KMS-11 (cell line): ENCODE measurements around the gene TXNRD2.

Source experiments
- H2AFZ ChIP-seq: fragments of 200-600 bp; sonication (generic); 2 replicates; pipeline ENCODE4 v1.6.1; 2016; ENCODE audit warnings: antibody characterized with exemption, mixed run types, low read depth
- H3K27ac ChIP-seq: fragments of 200-600 bp; sonication (generic); 2 replicates; pipeline ENCODE4 v1.6.1; 2016; ENCODE audit warnings: mild to moderate bottlenecking, mixed run types
- H3K27me3 ChIP-seq: fragments of 200-600 bp; sonication (generic); 2 replicates; pipeline ENCODE4 v1.6.1; 2017; ENCODE audit warnings: mild to moderate bottlenecking, low read depth, mixed run types, moderate library complexity; ENCODE audit not compliant: insufficient read depth
- H3K36me3 ChIP-seq: fragments of 200-600 bp; sonication (generic); 2 replicates; pipeline ENCODE4 v1.6.1; 2017; ENCODE audit warnings: mild to moderate bottlenecking, mixed run types; ENCODE audit not compliant: insufficient read depth
- H3K4me1 ChIP-seq: fragments of 200-600 bp; sonication (generic); 2 replicates; pipeline ENCODE4 v1.6.1; 2016; ENCODE audit warnings: mild to moderate bottlenecking, low read depth, mixed run types; ENCODE audit not compliant: poor library complexity, severe bottlenecking
- H3K4me2 ChIP-seq: fragments of 200-600 bp; sonication (generic); 2 replicates; pipeline ENCODE4 v1.7.0; 2016; ENCODE audit warnings: mild to moderate bottlenecking, mixed run types
- H3K4me3 ChIP-seq: fragments of 200-600 bp; sonication (generic); IDR thresholded peaks from 2 replicates; pipeline ENCODE4 v1.6.1; 2017; ENCODE audit warnings: low read depth, low read length, mixed read lengths; ENCODE audit not compliant: insufficient read depth
- H3K79me2 ChIP-seq: fragments of 200-600 bp; sonication (generic); 2 replicates; pipeline ENCODE4 v1.6.1; 2016; ENCODE audit warnings: low read depth, mixed run types; ENCODE audit not compliant: insufficient read depth
- H3K9ac ChIP-seq: fragments of 200-600 bp; sonication (generic); 2 replicates; pipeline ENCODE4 v1.6.1; 2016; ENCODE audit warnings: mild to moderate bottlenecking, mixed run types
- H4K20me1 ChIP-seq: fragments of 200-600 bp; sonication (generic); 2 replicates; pipeline ENCODE4 v1.6.1; 2016; ENCODE audit warnings: mild to moderate bottlenecking, mixed run types; ENCODE audit not compliant: insufficient read depth
- TF ChIP-seq, protein P1 (sequence below): fragments of 200-600 bp; sonication (generic); conservative IDR thresholded peaks from 2 replicates; pipeline ENCODE4 v1.6.1; 2017; ENCODE audit warnings: low read depth, mild to moderate bottlenecking, antibody characterized with exemption, low read length, moderate library complexity, mixed read lengths

TXNRD2 gene

DNA sequence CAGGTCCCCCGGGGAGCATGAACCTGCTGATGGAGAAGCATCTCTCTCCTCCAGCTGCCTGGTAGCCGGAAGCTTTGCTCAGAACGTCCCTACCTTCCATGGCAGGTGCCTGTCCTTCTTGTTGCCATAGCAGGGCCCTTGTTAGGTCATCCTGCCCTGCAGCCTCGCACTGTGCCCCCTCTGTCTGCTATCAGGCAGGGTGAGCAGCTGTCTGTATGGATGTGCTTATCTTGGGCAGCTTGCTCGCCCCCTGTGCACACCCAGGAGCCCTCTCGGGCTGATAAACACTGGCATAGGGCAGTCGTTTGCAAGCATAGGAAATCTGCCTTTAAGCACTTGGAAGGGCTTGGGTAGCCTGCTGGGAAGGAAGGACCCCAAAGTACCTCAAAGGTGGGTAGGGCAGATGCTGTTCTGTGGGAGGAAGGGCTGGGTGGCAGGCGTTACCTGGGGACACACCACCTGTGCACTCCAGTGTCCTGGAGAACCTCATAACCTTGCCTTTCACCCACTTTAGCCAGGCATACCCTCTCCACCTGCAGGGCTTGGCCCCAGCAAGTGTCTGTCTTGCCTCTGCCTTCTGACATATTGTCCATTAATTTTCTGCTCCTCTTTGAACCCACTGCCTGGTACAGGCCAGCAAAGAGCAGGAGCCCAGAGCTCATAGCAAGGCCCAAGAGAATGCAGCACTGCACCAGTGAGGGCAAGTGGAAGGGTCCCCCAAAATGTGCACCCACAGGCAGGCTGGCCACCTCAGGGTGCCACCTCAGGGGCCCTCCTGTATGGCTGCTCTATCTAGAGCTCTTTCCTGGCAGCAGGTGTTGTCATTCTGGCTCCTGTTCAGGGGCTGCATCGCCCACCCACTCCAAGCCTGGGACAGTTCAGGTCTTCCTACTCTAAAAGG, 8.0 kb downstream of the TXNRD2 start:
- Histone ChIP-seq H3K4me1 (no peaks in the 10 kb centered on the region), H3K36me3 (no peaks in the 10 kb centered on the region), H4K20me1 (no peaks in the 10 kb centered on the region), H3K27me3 (no peaks in the 10 kb centered on the region), H3K9ac (no peak overlapping the region), H3K27ac (no peak overlapping the region), H3K4me3 (no peak overlapping the region), H3K4me2 (no peak overlapping the region), H3K79me2 (no peaks in the 10 kb centered on the region), H2AFZ (no peak overlapping the region)
- TF ChIP-seq, protein P1, sequence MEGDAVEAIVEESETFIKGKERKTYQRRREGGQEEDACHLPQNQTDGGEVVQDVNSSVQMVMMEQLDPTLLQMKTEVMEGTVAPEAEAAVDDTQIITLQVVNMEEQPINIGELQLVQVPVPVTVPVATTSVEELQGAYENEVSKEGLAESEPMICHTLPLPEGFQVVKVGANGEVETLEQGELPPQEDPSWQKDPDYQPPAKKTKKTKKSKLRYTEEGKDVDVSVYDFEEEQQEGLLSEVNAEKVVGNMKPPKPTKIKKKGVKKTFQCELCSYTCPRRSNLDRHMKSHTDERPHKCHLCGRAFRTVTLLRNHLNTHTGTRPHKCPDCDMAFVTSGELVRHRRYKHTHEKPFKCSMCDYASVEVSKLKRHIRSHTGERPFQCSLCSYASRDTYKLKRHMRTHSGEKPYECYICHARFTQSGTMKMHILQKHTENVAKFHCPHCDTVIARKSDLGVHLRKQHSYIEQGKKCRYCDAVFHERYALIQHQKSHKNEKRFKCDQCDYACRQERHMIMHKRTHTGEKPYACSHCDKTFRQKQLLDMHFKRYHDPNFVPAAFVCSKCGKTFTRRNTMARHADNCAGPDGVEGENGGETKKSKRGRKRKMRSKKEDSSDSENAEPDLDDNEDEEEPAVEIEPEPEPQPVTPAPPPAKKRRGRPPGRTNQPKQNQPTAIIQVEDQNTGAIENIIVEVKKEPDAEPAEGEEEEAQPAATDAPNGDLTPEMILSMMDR: no peak

DNA sequence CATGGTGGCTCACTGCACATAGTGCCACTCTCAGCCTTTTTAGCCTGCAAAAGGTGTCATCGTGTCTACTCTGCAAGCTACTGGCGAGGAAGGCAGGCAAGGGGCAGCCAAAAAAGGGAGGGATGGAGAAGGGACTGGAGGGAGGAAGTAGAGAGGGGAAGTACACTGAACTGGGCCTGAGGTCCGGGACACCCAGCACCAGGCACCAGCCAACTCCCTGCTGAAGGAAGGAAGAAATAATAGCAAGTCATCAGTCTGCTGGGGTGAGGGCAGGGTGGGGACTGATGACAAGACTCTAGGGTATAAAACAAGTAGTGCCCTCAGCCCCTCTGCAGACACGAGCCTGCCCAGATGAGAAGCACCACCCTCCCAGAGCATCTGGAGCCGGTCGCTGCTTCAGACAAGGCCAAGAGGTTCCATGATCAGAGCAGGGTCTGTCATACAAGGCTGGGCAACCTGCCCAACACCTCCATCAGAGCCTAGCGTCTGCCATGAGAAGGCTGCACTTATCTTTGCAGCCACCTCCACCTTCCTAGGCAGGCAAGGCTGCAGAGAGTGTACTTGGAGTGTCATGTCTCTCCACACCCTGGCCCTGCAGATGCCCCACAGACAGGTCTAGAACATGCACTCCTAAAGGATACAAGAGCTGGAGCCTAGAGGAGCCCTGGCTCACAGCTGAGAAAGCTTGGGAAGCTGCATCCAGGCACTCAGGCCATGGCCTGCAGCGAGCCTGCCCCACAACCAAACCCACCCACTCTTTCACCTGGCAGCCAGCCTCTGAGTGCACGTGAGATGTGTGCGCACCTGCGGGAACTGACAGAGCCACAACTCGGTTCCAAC, 9.0 kb downstream of the TXNRD2 start:
- no peak overlapping the region for H3K9ac ChIP-seq

DNA sequence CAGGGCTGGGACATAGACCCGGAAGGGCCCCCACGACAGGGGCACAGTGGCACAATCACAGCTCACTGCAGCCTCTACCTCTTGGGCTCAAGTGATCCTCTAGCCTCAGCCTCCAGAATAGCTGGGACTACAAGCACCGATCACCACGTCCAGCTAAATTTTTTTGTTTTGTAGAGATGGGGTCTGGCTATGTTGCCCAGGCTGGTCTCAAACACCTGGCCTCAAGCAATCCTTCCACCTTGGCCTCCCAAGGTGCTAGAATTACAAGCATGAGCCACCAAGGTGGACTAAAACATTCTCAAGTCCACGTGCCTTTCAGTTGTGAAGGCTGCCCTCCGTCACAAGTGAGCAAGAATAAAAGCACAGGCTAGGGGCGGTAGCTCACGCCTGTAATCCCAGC, 10.1 kb downstream of the TXNRD2 start:
- H2AFZ ChIP-seq: no peak overlapping the region
- TF ChIP-seq, protein P1: no peak

More for the DNA sequence above, 9.0 kb downstream of the TXNRD2 start:
- no peaks in the 10 kb centered on the region for H3K36me3 ChIP-seq
- TF ChIP-seq, protein P1: no peak
- no peaks in the 10 kb centered on the region for H3K79me2 ChIP-seq
- H2AFZ ChIP-seq: no peak overlapping the region
- H3K4me1 ChIP-seq: no peaks in the 10 kb centered on the region
- H4K20me1 ChIP-seq: no peaks in the 10 kb centered on the region
- no peaks in the 10 kb centered on the region for H3K27me3 ChIP-seq
- no peak overlapping the region for H3K4me2 ChIP-seq
- H3K27ac ChIP-seq: no peak overlapping the region
- no peak overlapping the region for H3K4me3 ChIP-seq

DNA sequence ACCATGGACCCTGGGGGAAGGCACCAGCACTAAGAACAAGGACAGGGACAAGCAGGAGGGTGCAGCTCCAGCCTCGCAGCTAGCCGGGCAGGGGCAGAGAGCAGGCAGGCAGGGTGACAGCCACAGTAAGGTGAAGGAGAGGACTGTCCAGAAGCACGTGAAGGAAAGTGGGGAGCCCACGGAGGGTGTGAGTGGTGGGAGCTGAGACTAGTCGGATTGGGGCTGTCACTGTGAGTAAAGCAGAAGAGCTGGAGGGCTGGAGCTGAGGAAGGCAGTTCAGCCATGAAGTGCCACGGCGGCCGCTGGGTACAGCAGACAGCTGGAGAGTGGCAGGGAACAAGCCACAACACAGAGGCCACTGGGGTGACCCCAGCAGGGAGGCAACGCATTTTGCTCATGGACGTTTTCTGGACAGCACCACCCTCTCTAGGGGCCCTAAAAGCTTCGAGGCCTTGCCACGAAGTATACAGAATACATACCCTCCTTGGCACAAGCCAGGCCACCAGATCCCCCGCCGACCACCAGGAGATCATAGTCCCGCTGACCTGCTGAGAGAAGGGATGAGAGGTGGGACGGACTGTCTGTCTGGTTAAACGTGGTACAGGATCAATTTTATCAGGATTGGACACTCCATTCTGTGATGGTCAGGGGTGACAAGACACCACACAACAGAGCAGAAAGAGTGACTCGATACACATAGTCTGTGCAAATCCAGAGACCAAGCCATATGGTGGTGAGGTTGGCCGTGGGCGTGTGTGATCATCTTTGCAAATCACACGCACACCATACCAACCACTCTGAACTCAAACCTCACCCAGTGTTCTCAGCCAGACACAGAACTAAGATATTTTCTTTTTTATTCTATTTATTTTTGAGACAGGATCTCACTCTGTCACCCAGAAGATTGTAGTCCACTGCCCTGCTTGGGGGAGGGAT, 10.8 kb downstream of the TXNRD2 start:
- TF ChIP-seq, protein P1: no peak
- no peaks in the 10 kb centered on the region for H3K36me3 ChIP-seq
- no peaks in the 10 kb centered on the region for H3K4me1 ChIP-seq
- no peak overlapping the region for H3K4me2 ChIP-seq
- no peak overlapping the region for H3K4me3 ChIP-seq
- H2AFZ ChIP-seq: no peak overlapping the region
- H3K79me2 ChIP-seq: no peaks in the 10 kb centered on the region
- H3K9ac ChIP-seq: no peak overlapping the region
- H3K27ac ChIP-seq: no peak overlapping the region
- H4K20me1 ChIP-seq: no peaks in the 10 kb centered on the region
- no peaks in the 10 kb centered on the region for H3K27me3 ChIP-seq

More for the DNA sequence above, 10.1 kb downstream of the TXNRD2 start:
- H3K9ac ChIP-seq: no peak overlapping the region
- H3K79me2 ChIP-seq: no peaks in the 10 kb centered on the region
- no peak overlapping the region for H3K4me2 ChIP-seq
- H3K4me3 ChIP-seq: no peak overlapping the region
- H3K4me1 ChIP-seq: no peaks in the 10 kb centered on the region
- H3K36me3 ChIP-seq: no peaks in the 10 kb centered on the region
- H3K27ac ChIP-seq: no peak overlapping the region
- no peaks in the 10 kb centered on the region for H4K20me1 ChIP-seq
- no peaks in the 10 kb centered on the region for H3K27me3 ChIP-seq
